SK-N-SH (cell line): ENCODE results near the gene LGR5.

Experiments
- CHD2 ChIP-seq: fragments of 150-350 bp; IDR thresholded peaks from 2 replicates; pipeline ENCODE4 v1.6.1; 2018; ENCODE audit warnings: low read length; ENCODE audit not compliant: partially characterized antibody
- EP300 ChIP-seq, 2 experiments: IDR thresholded peaks; 2 replicates each; pipeline versions ENCODE4 v1.4.0 to v1.6.1; 2012; ENCODE audit warnings: borderline replicate concordance in 1 of 2, low read depth in 1 of 2, low read length in 1 of 2
- TF ChIP-seq, protein P1 (sequence below): IDR thresholded peaks from 2 replicates; pipeline ENCODE4 v1.4.0; 2012; ENCODE audit warnings: low read depth
- TF ChIP-seq, protein P2 (sequence below): fragments of 200-600 bp; sonication (generic); IDR thresholded peaks from 2 replicates; pipeline ENCODE4 v1.6.1; 2017; ENCODE audit warnings: antibody characterized with exemption, mild to moderate bottlenecking, moderate library complexity

DNA sequence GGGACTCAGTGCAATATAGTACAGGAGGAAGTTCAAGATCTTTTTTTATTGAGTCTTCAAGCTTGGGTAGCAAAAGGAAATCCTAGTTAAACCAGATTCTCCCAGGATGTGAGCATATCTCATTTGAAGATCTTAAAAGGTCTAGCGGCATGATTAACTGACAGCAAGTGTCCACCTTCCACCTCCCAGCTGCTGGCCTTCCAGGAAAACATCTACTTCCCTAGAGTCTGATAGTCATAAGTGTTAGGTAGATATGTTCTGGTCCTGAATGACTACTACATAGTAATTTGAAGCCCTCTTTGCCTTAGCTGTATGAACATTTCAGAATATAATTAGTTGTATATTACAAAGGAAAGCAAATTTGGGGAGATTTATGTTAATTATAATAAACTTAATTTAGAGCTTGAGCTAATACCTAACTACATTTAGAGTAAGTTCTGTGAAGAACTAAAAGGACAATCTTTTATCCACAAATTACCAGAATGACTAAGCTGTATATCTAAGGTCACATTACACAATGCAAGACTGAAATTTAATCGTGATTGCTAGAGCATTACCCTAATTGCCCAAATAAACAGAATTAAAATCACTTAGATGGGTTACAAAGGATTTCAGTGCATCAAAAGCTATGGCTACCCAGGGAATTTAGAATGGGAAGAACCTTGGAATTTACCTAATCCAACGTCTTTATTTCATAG, 9.9 kb downstream of the LGR5 start:
- TF ChIP-seq CHD2, result no peak
- no peak for TF ChIP-seq EP300 (IDR thresholded peaks at IDR 0.05; ENCODE audit: borderline replicate concordance in 1 of 2, low read depth in 1 of 2, low read length in 1 of 2)
- TF ChIP-seq, protein P1, sequence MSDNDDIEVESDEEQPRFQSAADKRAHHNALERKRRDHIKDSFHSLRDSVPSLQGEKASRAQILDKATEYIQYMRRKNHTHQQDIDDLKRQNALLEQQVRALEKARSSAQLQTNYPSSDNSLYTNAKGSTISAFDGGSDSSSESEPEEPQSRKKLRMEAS, result no peak
- TF ChIP-seq, protein P2, sequence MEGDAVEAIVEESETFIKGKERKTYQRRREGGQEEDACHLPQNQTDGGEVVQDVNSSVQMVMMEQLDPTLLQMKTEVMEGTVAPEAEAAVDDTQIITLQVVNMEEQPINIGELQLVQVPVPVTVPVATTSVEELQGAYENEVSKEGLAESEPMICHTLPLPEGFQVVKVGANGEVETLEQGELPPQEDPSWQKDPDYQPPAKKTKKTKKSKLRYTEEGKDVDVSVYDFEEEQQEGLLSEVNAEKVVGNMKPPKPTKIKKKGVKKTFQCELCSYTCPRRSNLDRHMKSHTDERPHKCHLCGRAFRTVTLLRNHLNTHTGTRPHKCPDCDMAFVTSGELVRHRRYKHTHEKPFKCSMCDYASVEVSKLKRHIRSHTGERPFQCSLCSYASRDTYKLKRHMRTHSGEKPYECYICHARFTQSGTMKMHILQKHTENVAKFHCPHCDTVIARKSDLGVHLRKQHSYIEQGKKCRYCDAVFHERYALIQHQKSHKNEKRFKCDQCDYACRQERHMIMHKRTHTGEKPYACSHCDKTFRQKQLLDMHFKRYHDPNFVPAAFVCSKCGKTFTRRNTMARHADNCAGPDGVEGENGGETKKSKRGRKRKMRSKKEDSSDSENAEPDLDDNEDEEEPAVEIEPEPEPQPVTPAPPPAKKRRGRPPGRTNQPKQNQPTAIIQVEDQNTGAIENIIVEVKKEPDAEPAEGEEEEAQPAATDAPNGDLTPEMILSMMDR, result no peak
